A673 (cell line): Measurements from ENCODE around the gene UHRF1. TPM values are rescaled to one million over a fixed set of nuclear protein-coding genes. Genes with fewer than 3 reads are reported as not detected.

ENCODE experiments used
- BruUV-seq: library from RNA; stranded (reverse); fragments of 400-500 nt; replicated peaks from 2 replicates; lab custom pipeline; 2021; lab: Mats Ljungman, UMichigan
- CTCF ChIA-PET: fragments of 300-600 bp; sonication (Branson Sonifier 250); formaldehyde crosslinking; loops from one replicate; lab custom pipeline; 2022; ENCODE audit warnings: antibody characterized with exemption; lab: Charles Lee
- POLR2A ChIA-PET: fragments of 300-600 bp; sonication (Branson Sonifier 250); formaldehyde crosslinking; loops from one replicate; lab custom pipeline; 2022; ENCODE audit warnings: antibody characterized with exemption; ENCODE audit not compliant: low non-redundant PET; lab: Charles Lee
- DNase-seq: peaks from one replicate; pipeline ENCODE4 v3.0.0-alpha.2; 2015; ENCODE audit warnings: low spot score
- H3K27ac ChIP-seq: fragments of 200-600 bp; sonication (generic); 2 replicates; pipeline ENCODE4 v1.5.1; 2016; ENCODE audit warnings: mixed run types, low read depth, mild to moderate bottlenecking, mixed read lengths, antibody characterized with exemption, low read length; ENCODE audit not compliant: poor library complexity, severe bottlenecking
- H3K27me3 ChIP-seq: fragments of 200-600 bp; sonication (generic); replicated peaks from 2 replicates; pipeline ENCODE4 v1.6.1; 2017; ENCODE audit warnings: mixed run types, low read depth, mild to moderate bottlenecking, mixed read lengths, antibody characterized with exemption, low read length; ENCODE audit not compliant: insufficient read depth, poor library complexity
- H3K36me3 ChIP-seq: fragments of 200-600 bp; sonication (generic); 2 replicates; pipeline ENCODE4 v1.6.1; 2016; ENCODE audit warnings: mixed run types, mild to moderate bottlenecking, mixed read lengths, antibody characterized with exemption, low read length; ENCODE audit not compliant: insufficient read depth, poor library complexity, severe bottlenecking
- H3K4me1 ChIP-seq: fragments of 200-600 bp; sonication (generic); 2 replicates; pipeline ENCODE4 v1.6.1; 2017; ENCODE audit warnings: mixed run types, mild to moderate bottlenecking, mixed read lengths, antibody characterized with exemption, low read length; ENCODE audit not compliant: insufficient read depth, poor library complexity, severe bottlenecking
- H3K4me3 ChIP-seq: fragments of 200-600 bp; sonication (generic); 2 replicates; pipeline ENCODE4 v1.5.1; 2016; ENCODE audit warnings: low read depth, mixed run types, mild to moderate bottlenecking, mixed read lengths, low read length; ENCODE audit not compliant: poor library complexity, severe bottlenecking
- H3K9me3 ChIP-seq: fragments of 200-600 bp; sonication (generic); 2 replicates; pipeline ENCODE4 v1.6.1; 2016; ENCODE audit warnings: mixed run types, low read depth, mild to moderate bottlenecking, mixed read lengths, antibody characterized with exemption, low read length; ENCODE audit not compliant: poor library complexity, severe bottlenecking
- CTCF ChIP-seq: fragments of 300-800, 200-600 bp; sonication (generic); conservative IDR thresholded peaks from 2 replicates; pipeline ENCODE4 v1.5.1; 2017; ENCODE audit warnings: low read depth, mild to moderate bottlenecking, antibody characterized with exemption, low read length, moderate library complexity, mixed read lengths
- EZH2 ChIP-seq: fragments of 200-600 bp; sonication (generic); IDR thresholded peaks from 2 replicates; pipeline ENCODE4 v1.6.1; 2017; ENCODE audit warnings: borderline replicate concordance, low read depth, mild to moderate bottlenecking, mixed read lengths, antibody characterized with exemption, low read length; ENCODE audit not compliant: poor library complexity, severe bottlenecking
- intact Hi-C: fragments of 100-400 bp; cut with micrococcal nuclease; formaldehyde crosslinking; loops from one replicate; pipeline ENCODE4 v1.10.0; 2022; ENCODE audit not compliant: unreplicated experiment
- total RNA-seq: library from RNA; stranded (reverse); gene quantifications from 2 replicates; pipeline ENCODE4 v1.2.3, GENCODE V29; 2021

UHRF1 gene
- total RNA-seq, 1 experiment from 2014 or later, result 203 TPM

GRCh38 chr19:4968462-4969291 is 59.4 kb downstream of the UHRF1 start, which contains the start of gene KDM4B:
TSS of gene KDM4B (plus strand) at chr19:4969113. CDS start at chr19:5032891, 63,778 bp downstream.
- intact Hi-C loops, result no loop called here
- BruUV-seq, result no TSS peak
- peaks cover 14% of the 10 kb centered on the region for H3K4me1 ChIP-seq
- DNase-seq, result peak; percentile 99
- ChIA-PET CTCF (interaction anchor here (0.6 to 1.0 kb wide), 2 partner anchors 13 to 42 kb away, joined by 3 to 7 read pairs; no protein-coding TSS in a partner anchor), POLR2A (interaction anchor here (0.6 kb wide), 4 partner anchors 12 to 433 kb away, joined by 3 to 10 read pairs (median 4); partner anchors contain the start of genes MYDGF and PLIN5)
- no peaks in the 10 kb centered on the region for H3K9me3 ChIP-seq
- H3K27me3 ChIP-seq, result no peaks in the 10 kb centered on the region
- H3K27ac ChIP-seq, result peak within 1 kb of the TSS; percentile 61
- H3K36me3 ChIP-seq, result peaks cover 13% of the 10 kb centered on the region
- H3K4me3 ChIP-seq, result peak within 1 kb of the TSS; percentile 76
- TF ChIP-seq EZH2, result no peak
- no peak for TF ChIP-seq CTCF

GRCh38 chr19:4969292-4969771 is 60.0 kb downstream of the UHRF1 start:
- peaks cover 14% of the 10 kb centered on the region for H3K4me1 ChIP-seq
- H3K27ac ChIP-seq, result peak overlapping the region; percentile 61
- DNase-seq, result no peak
- no TSS peak for BruUV-seq
- peak overlapping the region; percentile 76 for H3K4me3 ChIP-seq
- H3K27me3 ChIP-seq, result no peaks in the 10 kb centered on the region
- peaks cover 9% of the 10 kb centered on the region for H3K36me3 ChIP-seq
- H3K9me3 ChIP-seq, result no peaks in the 10 kb centered on the region
- no peak for TF ChIP-seq CTCF
- TF ChIP-seq EZH2, result no peak
- ChIA-PET CTCF (interaction anchor here (0.6 to 1.1 kb wide), 3 partner anchors 14 to 62 kb away, joined by 3 to 7 read pairs (median 4); no protein-coding TSS in a partner anchor), POLR2A (interaction anchor here (0.6 kb wide), 4 partner anchors 12 to 434 kb away, joined by 3 to 4 read pairs (median 4); partner anchors contain the start of gene PLIN5)
- intact Hi-C loops, result no loop called here

- peak; percentile 42 for DNase-seq
- Histone ChIP-seq H3K9me3 (no peaks in the 10 kb centered on the region), H3K27me3 (no peaks in the 10 kb centered on the region), H3K4me3 (peak overlapping the region; percentile 76), H3K4me1 (peaks cover 14% of the 10 kb centered on the region), H3K27ac (peak overlapping the region; percentile 61), H3K36me3 (peaks cover 3% of the 10 kb centered on the region)
- TSS peak; percentile 36 for BruUV-seq
- no peak for TF ChIP-seq CTCF
- TF ChIP-seq EZH2, result no peak
- CTCF ChIA-PET, result interaction anchor here (1.1 kb wide), 1 partner anchor 61 kb away, joined by 4 read pairs; no protein-coding TSS in a partner anchor
- intact Hi-C loops, result no loop called here
- POLR2A ChIA-PET, result interaction anchor here (0.6 kb wide), 1 partner anchor 331 kb away, joined by 4 read pairs; no protein-coding TSS in a partner anchor
Observed at GRCh38 chr19:4969772-4970531, 60.7 kb downstream of the UHRF1 start.
